Measurements from ENCODE around the gene PPM1L.

- TF ChIP-seq POLR2A (IDR thresholded peaks at IDR 0.05) (no peak), CTCF (IDR thresholded peaks at IDR 0.05) (no peak)
These were observed 40.2 kb downstream of the PPM1L start for GRCh38 chr3:160796089-160796812.
